HepG2 (cell line): ENCODE data around the gene NSUN6. TPM values are rescaled to one million over a fixed set of nuclear protein-coding genes. Genes with fewer than 3 reads are reported as not detected.

ENCODE experiments used
- AHR ChIP-seq: IDR thresholded peaks from 2 replicates; pipeline ENCODE4 v1.6.1; 2018; ENCODE audit warnings: missing genetic modification reagents, missing compliant biosample characterization
- ARID2 ChIP-seq: sonication (generic); formaldehyde crosslinking; IDR thresholded peaks from 2 replicates; pipeline ENCODE4 v1.8.1; 2022; ENCODE audit warnings: mild to moderate bottlenecking, missing genetic modification reagents, borderline replicate concordance
- ATF6 ChIP-seq: sonication (generic); formaldehyde crosslinking; conservative IDR thresholded peaks from 2 replicates; pipeline ENCODE4 v1.4.0; 2020; ENCODE audit warnings: missing genetic modification reagents
- BCL6 ChIP-seq: IDR thresholded peaks from 2 replicates; pipeline ENCODE4 v1.6.1; 2016; ENCODE audit warnings: missing genetic modification reagents, missing compliant biosample characterization
- CCAR2 ChIP-seq: fragments of 200-400 bp; formaldehyde crosslinking; optimal IDR thresholded peaks from 2 replicates; pipeline ENCODE3; 2018; ENCODE audit warnings: low read depth, mild to moderate bottlenecking, low read length, moderate library complexity
- CENPX ChIP-seq: sonication (generic); formaldehyde crosslinking; IDR thresholded peaks from 2 replicates; pipeline ENCODE4 v1.9.0; 2021; ENCODE audit warnings: mild to moderate bottlenecking, missing genetic modification reagents, moderate library complexity
- CSRNP1 ChIP-seq: sonication (generic); formaldehyde crosslinking; IDR thresholded peaks from 2 replicates; pipeline ENCODE4 v1.8.1; 2023; ENCODE audit warnings: mild to moderate bottlenecking, missing genetic modification reagents
- GFI1 ChIP-seq: sonication (generic); formaldehyde crosslinking; IDR thresholded peaks from 2 replicates; pipeline ENCODE4 v1.5.0; 2020; ENCODE audit warnings: missing genetic modification reagents, mild to moderate bottlenecking, borderline replicate concordance
- GTF3A ChIP-seq: sonication (generic); formaldehyde crosslinking; conservative IDR thresholded peaks from 2 replicates; pipeline ENCODE4 v1.4.0; 2020; ENCODE audit warnings: mild to moderate bottlenecking, missing genetic modification reagents
- HES4 ChIP-seq: sonication (generic); formaldehyde crosslinking; IDR thresholded peaks from 2 replicates; pipeline ENCODE4 v1.9.0; 2021; ENCODE audit warnings: mild to moderate bottlenecking, missing genetic modification reagents, borderline replicate concordance
- HMG20A ChIP-seq: IDR thresholded peaks from 2 replicates; pipeline ENCODE4 v1.6.1; 2016; ENCODE audit warnings: borderline replicate concordance
- KDM2A ChIP-seq: sonication (generic); formaldehyde crosslinking; IDR thresholded peaks from 2 replicates; pipeline ENCODE4 v1.4.0; 2020; ENCODE audit warnings: low read depth, missing genetic modification reagents, borderline replicate concordance
- MTA1 ChIP-seq: sonication (generic); formaldehyde crosslinking; IDR thresholded peaks from 2 replicates; pipeline ENCODE4 v1.4.0; 2020; ENCODE audit warnings: missing genetic modification reagents, mild to moderate bottlenecking, borderline replicate concordance
- NRL ChIP-seq: sonication (generic); formaldehyde crosslinking; IDR thresholded peaks from 2 replicates; pipeline ENCODE4 v1.5.0; 2020; ENCODE audit warnings: missing genetic modification reagents, mild to moderate bottlenecking, moderate library complexity, borderline replicate concordance
- PRDM10 ChIP-seq: sonication (generic); formaldehyde crosslinking; IDR thresholded peaks from 2 replicates; pipeline ENCODE4 v1.4.0; 2020; ENCODE audit warnings: low read depth, missing genetic modification reagents
- RCOR2 ChIP-seq: IDR thresholded peaks from 2 replicates; pipeline ENCODE4 v1.6.1; 2016; ENCODE audit warnings: missing biosample characterization, missing genetic modification reagents
- TCF7L2 ChIP-seq: IDR thresholded peaks from 2 replicates; pipeline ENCODE4 v1.6.1; 2011; ENCODE audit warnings: mild to moderate bottlenecking, low read depth, low read length, moderate library complexity
- ZNF496 ChIP-seq: sonication (generic); formaldehyde crosslinking; IDR thresholded peaks from 2 replicates; pipeline ENCODE4 v1.8.1; 2023; ENCODE audit warnings: mild to moderate bottlenecking, moderate library complexity, missing genetic modification reagents; ENCODE audit not compliant: insufficient replicate concordance
- ZNF580 ChIP-seq: IDR thresholded peaks from 2 replicates; pipeline ENCODE4 v1.6.1; 2016; ENCODE audit warnings: low read depth, borderline replicate concordance
- ZNF644 ChIP-seq: IDR thresholded peaks from 2 replicates; pipeline ENCODE4 v1.6.1; 2016; ENCODE audit warnings: low read depth
- ZNF747 ChIP-seq: sonication (generic); formaldehyde crosslinking; IDR thresholded peaks from 2 replicates; pipeline ENCODE4 v1.8.1; 2023; ENCODE audit warnings: missing genetic modification reagents, mild to moderate bottlenecking, borderline replicate concordance
- ZNF776 ChIP-seq: sonication (generic); formaldehyde crosslinking; IDR thresholded peaks from 2 replicates; pipeline ENCODE4 v1.4.0; 2020; ENCODE audit warnings: mild to moderate bottlenecking, missing genetic modification reagents
- ZZZ3 ChIP-seq: sonication (generic); formaldehyde crosslinking; IDR thresholded peaks from 2 replicates; pipeline ENCODE4 v1.4.0; 2020; ENCODE audit warnings: missing genetic modification reagents, mild to moderate bottlenecking, borderline replicate concordance
- polyA plus RNA-seq, 8 experiments: library from polyadenylated mRNA; depleted of rRNA in 3 of 8; stranded (reverse) in 7 of 8; unstranded in 1 of 8; fragments of >200 nt; fragmentation: Illumina TruSeq in 4 of 8; extraction: Trizol in 4 of 8; gene quantifications; 2 replicates each; pipeline versions ENCODE4 v1.2.1 to v1.2.3, GENCODE V29; 2011 to 2016; ENCODE audit warnings: low read depth in 4 of 8, missing spikeins in 1 of 8, mixed read lengths in 1 of 8; ENCODE audit not compliant: insufficient read depth in 1 of 8
- total RNA-seq, 5 experiments: library from RNA; depleted of rRNA; stranded (reverse); fragments of >200 nt; fragmentation: Illumina TruSeq; extraction: Trizol; gene quantifications; 2 replicates each; pipeline ENCODE4 v1.2.3, GENCODE V29; 2016; ENCODE audit warnings: low read depth in 1 of 5

NSUN6 gene
- total and polyA plus RNA-seq, 2 of the 13 experiments (the other 11 are each of a cell fraction or from before 2014, with no cell fraction given): 17.2 to 19.3 TPM

GRCh38 chr10:18651324-18652007, at the start of gene NSUN6 (continued):
- TF ChIP-seq ZNF496 (no peak), ZNF644 (no peak), TCF7L2 (no peak), PRDM10 (no peak; the same call in 1 of the 2 replicates), ARID2 (peak; percentile 48; the same call in 1 of the 2 replicates), GTF3A (CRISPR knock-in tag) (no peak), NRL (peak; percentile 61; the same call in 1 of the 2 replicates), MTA1 (CRISPR knock-in tag) (peak; percentile 49; the same call in 1 of the 2 replicates), CENPX (CRISPR knock-in tag) (no peak), ZNF776 (CRISPR knock-in tag) (no peak), CSRNP1 (no peak), BCL6 (CRISPR knock-in tag) (no peak; the same call in 1 of the 2 replicates), HES4 (no peak), RCOR2 (CRISPR knock-in tag) (no peak), AHR (CRISPR knock-in tag) (0 out of 2 replicates have a peak, but pooled peaks have one; percentile 28), ATF6 (CRISPR knock-in tag) (no peak), HMG20A (CRISPR knock-in tag) (no peak), ZNF747 (peak; percentile 86; the same call in 1 of the 2 replicates), KDM2A (peak; percentile 91), ZNF580 (peak; percentile 62; the same call in 1 of the 2 replicates), ZZZ3 (CRISPR knock-in tag) (no peak), CCAR2 (no peak), GFI1 (CRISPR knock-in tag) (no peak)
